ENCODE measurements around the gene FANCD2. TPM values are rescaled to one million over a fixed set of nuclear protein-coding genes. Genes with fewer than 3 reads are reported as not detected.

FANCD2 gene
- total RNA-seq, 1 donor from 2014 or later, result 3.6 TPM

GRCh38 chr3:10008588-10009344 is 17.5 kb upstream of the FANCD2 start:
- no peak for DNase-seq (ENCODE audit: low spot score)
- no peaks in the 10 kb centered on the region for H3K27me3 Mint-ChIP-seq (ENCODE audit: low read depth)
- peak; percentile 15 for TF ChIP-seq CTCF (IDR thresholded peaks at IDR 0.05)
- peaks cover 33% of the 10 kb centered on the region for H3K4me1 Mint-ChIP-seq (ENCODE audit: low read depth)
- no peaks in the 10 kb centered on the region for H3K9me3 Mint-ChIP-seq (ENCODE audit: low read depth)
- no peaks in the 10 kb centered on the region for H3K36me3 Mint-ChIP-seq (ENCODE audit: low read depth)
- H3K4me3 Mint-ChIP-seq (ENCODE audit: unreplicated experiment), result peak overlapping the region; percentile 68
- peak overlapping the region; percentile 54 for H3K27ac Mint-ChIP-seq (ENCODE audit: unreplicated experiment)

- no peaks in the 10 kb centered on the region for H3K9me3 Mint-ChIP-seq (ENCODE audit: low read depth)
- no peaks in the 10 kb centered on the region for H3K36me3 Mint-ChIP-seq (ENCODE audit: low read depth)
- TF ChIP-seq CTCF (IDR thresholded peaks at IDR 0.05), result no peak
- H3K27me3 Mint-ChIP-seq (ENCODE audit: low read depth), result no peaks in the 10 kb centered on the region
- peak overlapping the region; percentile 37 for H3K27ac Mint-ChIP-seq (ENCODE audit: unreplicated experiment)
- DNase-seq (ENCODE audit: low spot score), result no peak
- H3K4me3 Mint-ChIP-seq (ENCODE audit: unreplicated experiment), result peak overlapping the region; percentile 67
- peaks cover 34% of the 10 kb centered on the region for H3K4me1 Mint-ChIP-seq (ENCODE audit: low read depth)
Measured at GRCh38 chr3:10010421-10010877, 15.8 kb upstream of the FANCD2 start.

DNA sequence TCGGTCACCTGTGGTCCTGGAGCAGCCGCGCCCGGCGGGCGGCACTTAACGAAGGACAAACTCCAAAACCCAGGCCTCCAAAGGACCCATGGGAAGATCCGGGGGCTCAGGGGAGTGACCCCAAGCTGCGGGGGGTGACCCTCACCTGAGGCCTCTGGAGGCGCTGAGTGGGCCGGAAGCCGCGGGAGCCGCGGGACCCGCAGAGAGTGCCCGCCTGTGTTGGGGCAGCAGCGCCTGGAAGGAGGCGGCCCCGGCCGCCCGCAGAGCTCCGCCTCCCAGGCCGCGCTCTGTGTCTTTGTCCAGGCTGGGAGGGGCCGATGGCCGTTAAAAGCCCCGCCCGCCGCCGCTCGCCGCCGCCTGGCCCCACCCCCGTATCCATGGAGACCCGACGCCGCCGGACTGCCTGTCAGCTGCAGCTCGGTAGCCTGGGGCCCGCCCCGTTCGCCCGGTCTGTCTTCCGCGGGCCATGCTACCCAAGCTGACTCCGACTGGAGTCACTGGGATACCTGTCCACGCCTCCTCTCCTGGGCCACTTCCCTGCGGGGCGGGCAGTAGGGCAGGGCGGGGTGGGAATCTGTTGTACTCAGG is 15.3 kb upstream of the FANCD2 start:
- no peaks in the 10 kb centered on the region for H3K27me3 Mint-ChIP-seq (ENCODE audit: low read depth)
- H3K27ac Mint-ChIP-seq (ENCODE audit: unreplicated experiment), result no peak overlapping the region
- peaks cover 39% of the 10 kb centered on the region for H3K4me1 Mint-ChIP-seq (ENCODE audit: low read depth)
- H3K36me3 Mint-ChIP-seq (ENCODE audit: low read depth), result no peaks in the 10 kb centered on the region
- peak; percentile 97 for DNase-seq (ENCODE audit: low spot score)
- no peaks in the 10 kb centered on the region for H3K9me3 Mint-ChIP-seq (ENCODE audit: low read depth)
- peak overlapping the region; percentile 67 for H3K4me3 Mint-ChIP-seq (ENCODE audit: unreplicated experiment)
- no peak for TF ChIP-seq CTCF (IDR thresholded peaks at IDR 0.05)

DNA sequence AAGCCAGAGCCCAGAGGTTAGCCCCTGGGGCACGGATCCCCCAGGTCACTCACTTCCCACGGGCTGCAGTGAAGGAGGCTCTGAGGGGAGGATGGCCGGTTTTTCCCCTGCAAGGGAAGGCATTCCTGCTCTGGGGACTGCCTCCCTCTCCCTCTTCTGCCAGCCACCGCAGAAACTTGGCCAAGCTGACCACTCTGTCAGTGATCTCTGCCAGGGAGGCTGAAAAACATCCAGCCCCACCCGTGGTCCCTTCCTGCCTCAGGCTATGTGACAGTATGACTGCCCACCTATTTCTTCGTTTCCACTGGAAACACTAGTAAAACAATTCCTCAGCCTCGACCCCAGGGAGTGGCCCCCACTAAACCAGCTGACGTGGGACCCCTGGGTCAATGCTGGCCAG is 14.6 kb upstream of the FANCD2 start:
- Mint-ChIP-seq H3K27ac (ENCODE audit: unreplicated experiment) (no peak overlapping the region), H3K9me3 (ENCODE audit: low read depth) (no peaks in the 10 kb centered on the region), H3K4me1 (ENCODE audit: low read depth) (peaks cover 44% of the 10 kb centered on the region), H3K4me3 (ENCODE audit: unreplicated experiment) (peak overlapping the region; percentile 67), H3K27me3 (ENCODE audit: low read depth) (no peaks in the 10 kb centered on the region), H3K36me3 (ENCODE audit: low read depth) (no peaks in the 10 kb centered on the region)
- DNase-seq (ENCODE audit: low spot score), result no peak
- no peak for TF ChIP-seq CTCF (IDR thresholded peaks at IDR 0.05)

- Mint-ChIP-seq H3K4me3 (ENCODE audit: unreplicated experiment) (no peak overlapping the region), H3K9me3 (ENCODE audit: low read depth) (no peaks in the 10 kb centered on the region), H3K27ac (ENCODE audit: unreplicated experiment) (no peak overlapping the region), H3K4me1 (ENCODE audit: low read depth) (peaks cover 44% of the 10 kb centered on the region), H3K27me3 (ENCODE audit: low read depth) (no peaks in the 10 kb centered on the region), H3K36me3 (ENCODE audit: low read depth) (no peaks in the 10 kb centered on the region)
- no peak for DNase-seq (ENCODE audit: low spot score)
- TF ChIP-seq CTCF (IDR thresholded peaks at IDR 0.05), result no peak
Measured at GRCh38 chr3:10012106-10012505, 14.1 kb upstream of the FANCD2 start.

Measured in chondrocyte (in vitro differentiated cells).